Measurements from ENCODE around the gene C17orf113. TPM values are rescaled to one million over a fixed set of nuclear protein-coding genes. Genes with fewer than 3 reads are reported as not detected.

Gene C17orf113
- total RNA-seq, 1 donor from 2014 or later, result 0.70 TPM

DNA sequence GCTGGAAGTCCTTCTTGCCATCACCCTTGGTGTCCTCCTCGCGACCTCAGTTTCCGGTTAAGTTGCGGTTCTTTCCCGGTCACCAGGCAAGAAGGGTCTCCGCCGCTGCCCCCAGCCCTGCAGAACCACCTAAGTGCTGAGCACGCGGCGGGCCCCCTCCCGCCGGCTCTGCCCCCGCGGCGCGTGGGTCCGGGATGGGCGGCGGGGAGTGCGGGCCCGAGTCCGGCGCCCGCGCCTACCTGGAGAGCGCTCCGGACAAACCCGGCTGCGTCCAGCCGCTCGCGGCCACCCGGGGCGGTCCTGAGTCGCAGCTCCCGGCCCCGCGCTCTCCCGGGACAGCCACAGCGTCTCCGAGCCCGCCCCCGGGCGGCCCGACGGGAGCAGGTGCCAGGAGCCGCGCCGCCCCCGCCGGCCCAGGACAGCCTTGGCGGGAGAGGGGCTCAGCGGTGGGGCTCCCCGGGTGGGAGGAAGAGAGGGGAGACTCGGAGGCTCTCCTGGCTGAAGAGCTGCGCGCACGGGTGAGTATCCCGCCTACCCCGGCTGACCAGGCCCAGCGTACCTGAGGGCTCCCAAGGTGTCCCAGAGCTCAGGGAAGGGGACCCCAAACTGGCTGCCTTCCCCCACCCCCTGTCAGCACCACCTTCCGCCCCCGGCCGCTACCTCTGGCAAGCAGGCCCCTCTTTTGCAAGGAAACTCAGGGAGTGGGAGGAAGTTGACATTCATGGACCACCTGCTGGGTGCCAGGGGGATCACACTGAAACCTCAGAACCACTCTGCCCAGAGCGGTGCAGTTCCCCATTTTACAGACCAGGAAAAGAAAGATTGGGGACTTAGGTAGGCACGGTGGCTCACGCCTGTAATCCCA, 22.2 kb upstream of the C17orf113 start:
- no peak for DNase-seq (ENCODE audit: low read depth)

DNA sequence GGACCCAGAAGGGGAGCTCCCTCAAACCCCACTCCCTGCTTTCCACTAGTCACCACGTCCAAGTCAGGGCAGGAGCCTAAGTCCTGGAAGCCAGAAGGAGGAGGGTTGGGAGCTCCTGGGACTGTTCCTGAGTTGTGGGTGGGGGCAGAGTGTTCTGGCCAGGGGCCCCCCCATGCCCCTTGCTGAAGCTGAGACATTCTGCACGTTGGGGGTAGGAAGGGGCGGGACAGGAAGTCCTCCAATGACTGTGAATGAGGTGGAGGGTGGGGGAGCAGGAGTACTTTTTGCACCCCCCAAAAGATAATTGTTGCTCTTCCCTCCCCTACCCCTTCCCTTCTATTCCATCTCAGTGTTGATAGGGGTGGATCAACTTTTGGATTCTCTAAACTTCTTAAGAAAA, 21.4 kb upstream of the C17orf113 start:
- no peak for DNase-seq (ENCODE audit: low read depth)

DNA sequence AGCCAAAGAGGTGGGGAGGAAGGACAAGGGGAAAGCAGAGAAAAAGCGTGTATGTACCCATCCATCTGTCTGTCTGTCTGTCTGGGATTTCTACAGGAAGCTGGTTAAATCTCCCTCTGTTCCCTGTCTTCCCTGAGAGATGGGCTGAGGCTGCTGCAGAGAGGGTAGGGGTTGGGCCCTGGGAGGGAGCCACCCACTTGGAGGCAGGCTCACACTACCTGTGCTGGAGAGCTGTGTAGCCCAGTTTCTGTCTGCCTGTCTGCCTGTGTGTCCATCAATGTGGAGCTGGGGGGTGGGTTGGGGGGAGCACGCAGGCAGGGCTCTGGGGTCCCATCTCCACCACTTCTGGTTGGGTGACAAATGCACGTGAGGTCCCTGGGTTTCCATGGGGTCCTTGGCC, 18.6 kb upstream of the C17orf113 start:
- DNase-seq (ENCODE audit: low read depth), result no peak

DNA sequence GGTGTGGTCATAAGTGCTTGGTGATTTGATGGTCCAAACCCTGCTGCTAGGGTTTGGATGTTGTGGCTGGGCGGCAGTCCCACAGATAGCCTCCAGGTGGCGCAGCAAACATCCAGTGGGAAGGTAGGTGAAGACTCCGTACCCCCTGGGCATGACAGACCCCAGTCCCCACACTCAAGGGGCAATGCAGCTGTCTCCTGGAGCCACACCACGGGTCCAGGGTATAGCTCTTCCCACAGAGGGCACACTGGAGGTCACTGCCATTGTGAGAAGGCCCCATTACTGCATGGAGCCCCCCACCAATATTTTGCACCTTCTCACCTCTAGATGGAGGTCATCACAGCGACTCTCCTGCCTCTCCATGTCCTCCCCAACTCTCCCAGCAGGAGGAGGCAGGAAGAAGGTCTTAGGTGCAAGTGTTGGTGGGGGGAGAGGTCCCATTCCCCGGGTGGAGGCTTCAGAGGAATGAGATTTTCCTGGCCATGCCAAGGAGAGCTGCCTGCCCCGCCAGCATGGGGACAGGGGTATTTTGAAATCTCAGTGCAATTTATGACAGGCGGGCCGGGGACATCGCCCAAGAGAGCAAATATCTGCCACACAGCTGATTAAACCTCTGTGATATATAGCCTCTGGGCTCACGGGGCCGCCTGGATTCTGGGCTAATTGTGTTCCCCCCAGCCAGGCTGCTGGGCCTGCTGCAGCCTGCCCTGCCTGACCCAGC, 17.1 kb upstream of the C17orf113 start:
- DNase-seq (ENCODE audit: low read depth), result peak; percentile 12

DNA sequence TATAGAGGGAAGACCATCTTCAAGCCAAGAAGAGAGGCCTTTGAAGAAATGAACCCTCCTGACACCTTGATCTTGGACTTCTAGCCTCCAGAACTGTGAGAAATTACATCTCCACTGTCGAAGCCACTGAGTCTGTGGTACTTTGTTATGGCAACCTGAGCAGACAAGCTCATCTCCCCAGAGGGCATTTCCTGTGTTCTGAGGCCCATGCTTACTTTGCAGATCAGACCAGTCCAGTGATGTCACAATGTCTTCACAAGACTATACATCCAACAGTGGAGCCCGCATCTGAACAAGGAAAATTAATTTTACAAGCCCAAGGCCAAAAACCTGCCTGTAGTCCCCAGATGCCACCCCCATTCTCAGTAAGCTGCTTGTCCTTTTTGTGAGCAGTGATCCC, 14.8 kb upstream of the C17orf113 start:
- no peak for DNase-seq (ENCODE audit: low read depth)

DNA sequence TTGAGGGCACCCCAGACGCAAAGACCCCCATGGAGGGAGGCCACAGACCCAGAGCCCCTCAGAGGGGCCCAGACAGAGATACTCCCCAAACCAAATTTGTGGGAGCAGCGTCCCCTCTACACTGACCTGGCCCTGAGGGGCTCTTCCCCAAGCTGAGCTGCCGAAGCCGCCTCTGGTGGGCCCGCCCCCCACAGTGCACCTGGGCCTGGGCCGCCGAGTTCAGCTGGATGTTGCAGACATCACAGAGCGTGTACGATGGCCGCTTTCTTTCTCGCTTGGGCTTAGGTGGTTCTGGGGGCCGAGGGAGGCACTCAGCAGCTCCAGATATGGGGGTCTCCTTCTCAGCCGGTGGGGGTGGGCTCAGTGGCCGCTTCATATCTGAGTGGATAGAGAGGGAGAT, 12.3 kb upstream of the C17orf113 start:
- DNase-seq (ENCODE audit: low read depth), result no peak

DNA sequence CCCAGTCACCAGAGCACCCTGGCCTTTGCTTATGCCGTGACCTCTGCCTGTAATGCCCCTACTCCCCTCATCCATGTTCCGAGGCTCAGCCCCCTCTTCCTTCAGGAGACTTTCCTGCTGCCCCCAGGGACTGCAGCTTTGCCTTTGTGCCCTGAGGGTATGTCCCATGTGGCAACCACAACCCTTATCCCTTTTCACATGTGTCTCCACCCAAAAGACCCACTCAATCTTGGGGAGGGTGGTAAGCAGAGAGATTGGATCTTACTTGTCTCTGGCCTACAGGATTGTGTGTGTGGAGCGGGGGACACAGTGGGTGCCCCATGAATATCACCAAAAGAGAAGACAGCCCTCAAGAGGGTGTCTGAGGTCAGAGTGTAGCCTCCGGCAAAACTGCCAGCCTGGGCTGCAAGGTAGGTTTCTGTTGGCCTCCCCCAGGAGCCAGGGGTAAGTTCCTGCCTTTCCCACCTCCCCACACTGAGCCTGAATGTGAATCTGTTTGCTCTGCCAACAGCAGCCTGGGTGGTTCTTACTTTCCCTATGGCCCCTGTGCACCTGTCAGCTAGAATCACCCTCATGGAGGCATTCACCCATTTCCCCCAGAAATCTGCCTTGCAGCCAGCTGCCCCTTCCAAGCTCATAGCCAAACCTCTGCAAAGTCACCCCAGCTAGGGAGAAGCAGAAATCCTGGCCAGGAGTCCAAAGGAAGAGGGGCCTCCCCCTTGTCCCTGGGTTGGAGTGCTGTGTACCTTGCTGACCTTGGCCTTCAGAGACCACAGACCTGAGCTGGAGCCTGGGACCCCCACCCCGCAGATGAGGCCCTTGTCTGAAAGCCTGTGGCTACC, 11.5 kb upstream of the C17orf113 start:
- no peak for DNase-seq (ENCODE audit: low read depth)

DNA sequence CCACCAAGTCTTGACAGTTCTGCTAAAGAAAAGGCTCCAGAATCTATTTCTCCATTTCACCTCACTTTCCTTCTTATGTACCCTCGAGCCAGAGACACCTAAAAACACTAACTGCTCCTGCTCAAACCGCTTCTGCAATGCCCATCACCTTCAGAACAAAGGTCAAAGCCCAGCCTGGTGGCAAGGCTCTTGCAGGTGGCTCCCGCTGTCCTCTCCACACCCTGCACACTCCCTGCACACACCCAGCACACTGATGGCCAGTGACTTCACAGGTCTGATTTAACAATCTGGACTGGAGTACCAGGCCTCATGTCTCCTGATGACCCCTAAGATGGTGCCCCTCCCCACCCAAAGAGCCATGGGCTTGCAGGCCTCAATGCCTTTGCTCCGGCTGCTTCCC, 9.8 kb upstream of the C17orf113 start:
- DNase-seq (ENCODE audit: low read depth), result no peak

DNA sequence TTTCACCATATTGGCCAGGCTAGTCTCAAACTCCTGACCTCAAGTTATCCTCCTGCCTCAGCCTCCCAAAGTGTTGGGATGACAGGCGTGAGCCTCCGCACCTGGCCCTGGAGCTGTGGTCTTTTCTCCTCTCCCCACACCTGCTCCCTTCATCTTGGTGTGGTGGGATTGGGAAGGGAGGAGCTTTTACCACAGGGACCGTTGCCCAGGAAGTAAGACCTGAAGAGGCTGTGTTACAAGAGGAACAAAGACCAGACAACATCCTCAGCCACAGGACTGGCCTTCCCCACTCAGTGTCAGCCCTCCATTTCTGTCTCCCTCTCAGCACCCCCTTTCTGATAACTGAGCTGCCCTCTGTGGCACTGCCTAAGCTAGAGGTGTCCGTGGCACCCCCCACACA, 9.4 kb upstream of the C17orf113 start:
- no peak for DNase-seq (ENCODE audit: low read depth)

DNA sequence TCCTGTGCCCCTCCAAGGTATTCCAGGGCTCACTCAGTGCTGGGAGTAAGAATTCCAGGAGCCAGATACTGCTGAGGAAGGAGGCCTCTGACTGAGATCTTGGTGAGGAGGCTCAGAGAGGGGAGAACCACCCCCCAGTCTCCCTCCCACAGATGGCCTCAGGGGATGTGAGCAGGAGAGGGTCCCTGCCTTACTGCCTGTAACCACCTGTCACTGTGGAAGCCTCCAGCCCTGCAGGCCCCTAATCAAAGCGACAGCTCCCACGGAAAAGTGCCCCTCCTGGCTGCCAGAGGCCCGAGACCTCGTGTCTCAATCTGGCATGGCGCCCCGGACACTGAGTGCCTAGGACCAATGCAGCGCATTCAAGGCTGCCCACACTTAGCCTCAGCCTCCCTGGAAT, 7.7 kb upstream of the C17orf113 start:
- no peak for DNase-seq (ENCODE audit: low read depth)

DNA sequence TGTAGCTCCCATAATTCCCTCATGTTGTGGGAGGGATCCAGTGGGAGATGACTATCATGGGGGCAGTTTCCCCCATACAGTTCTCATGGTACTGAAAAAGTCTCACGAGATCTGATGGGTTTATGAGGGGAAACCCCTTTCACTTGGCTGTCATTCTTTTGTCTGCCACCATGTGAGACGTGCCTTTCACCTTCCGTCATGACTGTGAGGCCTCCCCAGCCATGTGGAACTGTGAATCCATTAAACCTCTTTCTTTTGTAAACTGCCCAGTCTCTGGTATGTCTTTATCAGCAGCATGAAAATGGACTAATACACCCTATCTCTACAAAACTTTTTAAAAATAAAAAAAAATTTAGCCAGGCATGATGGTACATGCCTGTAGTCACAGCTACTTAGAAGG, 6.2 kb upstream of the C17orf113 start:
- no peak for DNase-seq (ENCODE audit: low read depth)

DNA sequence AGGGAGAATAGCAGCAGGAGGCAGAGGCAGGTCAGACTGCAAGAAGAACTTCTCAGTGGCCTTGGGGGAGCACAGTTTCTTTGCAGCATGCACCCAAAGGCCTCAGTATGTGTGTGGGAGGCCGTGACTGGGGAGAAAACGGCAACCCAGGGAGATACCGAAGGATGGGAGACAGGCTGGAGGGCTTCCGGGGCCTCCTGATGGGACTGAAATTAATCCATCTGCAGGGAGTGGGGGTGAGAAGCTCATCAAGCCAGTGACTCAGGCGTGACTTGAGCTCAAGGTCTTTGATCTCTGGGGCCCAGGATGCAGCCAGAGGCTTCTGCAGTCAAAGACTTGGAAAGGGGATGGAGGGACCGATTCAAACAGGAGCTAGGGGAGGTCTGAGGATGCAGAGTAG, 5.1 kb upstream of the C17orf113 start:
- DNase-seq (ENCODE audit: low read depth), result peak; percentile 9

DNA sequence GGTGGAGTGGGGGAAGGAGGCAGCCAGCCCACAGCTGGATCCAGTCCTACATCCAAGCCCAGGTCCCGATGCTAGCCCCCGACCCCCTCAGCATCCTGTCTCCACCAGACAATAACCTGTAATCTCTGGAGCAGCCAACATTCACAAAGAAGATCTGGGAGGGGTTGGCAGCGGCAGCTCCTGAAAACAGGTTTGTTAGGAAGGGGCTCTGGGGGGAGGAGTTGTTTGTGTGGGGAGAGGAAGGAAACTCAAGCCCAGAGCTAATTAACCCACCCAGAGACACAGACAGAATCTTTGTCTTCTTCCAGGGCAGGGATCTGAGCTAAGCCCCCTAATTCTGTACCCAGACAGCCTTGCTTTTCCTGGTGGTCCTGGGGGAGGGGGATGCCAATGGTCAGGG, 4.6 kb upstream of the C17orf113 start:
- DNase-seq (ENCODE audit: low read depth), result no peak

DNA sequence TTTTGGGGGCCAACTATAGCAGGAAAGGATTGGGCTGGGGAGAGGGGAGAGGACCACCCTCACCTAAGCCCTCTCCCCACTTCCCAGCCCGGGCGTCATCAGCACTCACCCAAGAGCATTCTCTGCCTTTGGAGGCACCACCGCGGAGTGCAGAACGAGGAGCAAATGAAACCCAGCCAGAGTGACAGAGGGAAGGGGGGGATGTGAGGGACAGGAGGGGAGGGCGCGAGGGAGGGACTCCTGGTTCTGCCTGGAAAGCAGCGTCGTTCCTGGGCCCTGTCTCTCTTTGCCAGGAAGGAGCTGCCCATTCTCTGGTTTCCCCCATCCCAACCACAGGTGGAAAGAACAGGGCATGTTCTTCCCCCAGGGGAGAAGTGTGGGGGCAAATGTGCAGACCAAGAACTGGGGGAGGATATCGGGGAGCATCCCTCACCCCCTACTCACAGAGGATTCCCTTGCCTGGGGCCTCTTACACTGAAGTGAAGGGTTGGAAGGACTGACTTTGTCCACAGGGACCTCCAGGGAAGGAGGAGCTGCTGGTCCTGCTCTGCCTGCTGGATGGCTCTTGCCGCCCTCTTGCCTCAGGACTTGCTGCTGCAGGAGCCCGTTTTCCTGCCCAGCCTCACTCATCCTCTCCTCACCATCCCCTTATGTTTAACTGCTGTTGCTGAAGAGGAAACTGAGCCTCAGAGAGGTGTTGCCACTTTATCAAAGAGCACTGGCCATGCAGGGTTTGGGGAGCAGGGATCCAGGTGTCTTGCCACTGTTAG, 3.5 kb upstream of the C17orf113 start:
- DNase-seq (ENCODE audit: low read depth), result no peak

DNA sequence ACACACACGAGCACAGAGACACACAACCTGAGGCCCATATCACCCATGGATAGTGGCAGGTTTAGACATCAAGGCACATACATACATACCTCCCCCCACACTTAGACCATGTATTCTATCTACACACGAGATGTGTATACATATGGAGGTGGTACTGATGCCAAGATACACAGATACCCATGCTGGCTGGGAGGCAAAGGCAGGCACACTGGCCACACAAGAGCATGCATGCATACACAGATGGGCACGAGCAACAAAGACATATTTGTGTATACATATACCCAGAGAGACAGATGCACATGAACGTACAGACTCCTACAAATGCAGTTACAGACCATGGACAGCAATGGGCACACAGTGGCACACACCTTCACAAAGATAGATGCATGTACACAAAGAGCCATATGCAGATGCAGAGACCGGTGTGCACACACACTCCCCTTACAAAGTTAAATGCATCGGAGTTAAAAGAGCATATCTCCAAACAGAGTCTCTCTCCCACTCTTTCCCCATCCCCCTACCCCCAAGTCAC, 2.0 kb upstream of the C17orf113 start:
- no peak for DNase-seq (ENCODE audit: low read depth)

DNA sequence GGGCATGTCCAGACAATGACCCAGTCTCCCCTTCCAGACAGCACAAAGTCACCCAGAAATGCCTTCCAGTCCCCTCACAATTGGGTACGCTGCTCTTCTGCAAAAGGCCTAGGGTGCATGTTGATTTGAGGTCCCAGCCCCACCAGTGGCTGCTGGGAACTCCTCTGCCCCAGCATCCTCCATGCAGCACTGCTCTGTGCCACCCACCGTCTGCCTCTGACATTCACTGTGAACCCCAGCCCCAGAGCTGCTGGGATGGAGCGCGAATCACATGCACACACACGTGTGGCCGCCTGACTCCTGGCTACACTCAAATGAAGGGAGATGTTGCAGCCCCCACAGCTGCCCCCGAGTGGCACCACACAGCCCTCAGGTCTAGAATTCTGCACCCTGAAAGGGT, 1.2 kb upstream of the C17orf113 start:
- DNase-seq (ENCODE audit: low read depth), result no peak

DNA sequence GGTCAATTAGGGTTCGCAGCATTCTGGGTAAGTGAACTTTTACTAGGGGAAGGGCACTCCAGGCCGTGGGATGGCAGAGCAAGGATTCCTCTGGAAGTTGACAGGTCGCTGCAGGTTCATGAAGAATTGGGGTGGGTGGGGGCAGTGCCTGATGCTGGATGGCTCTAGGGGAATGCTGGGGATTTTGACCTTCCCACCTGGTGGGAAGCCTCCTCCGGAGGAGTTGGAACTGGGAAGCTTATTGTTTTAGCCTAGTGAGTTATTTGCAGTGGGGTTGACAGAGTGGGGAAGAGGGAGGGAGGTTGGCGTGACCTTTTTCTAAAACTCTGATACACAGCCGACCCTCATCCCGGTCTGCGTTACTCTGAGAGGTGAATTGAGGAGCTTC, 606 bp upstream of the C17orf113 start:
- no peak for DNase-seq (ENCODE audit: low read depth)

DNA sequence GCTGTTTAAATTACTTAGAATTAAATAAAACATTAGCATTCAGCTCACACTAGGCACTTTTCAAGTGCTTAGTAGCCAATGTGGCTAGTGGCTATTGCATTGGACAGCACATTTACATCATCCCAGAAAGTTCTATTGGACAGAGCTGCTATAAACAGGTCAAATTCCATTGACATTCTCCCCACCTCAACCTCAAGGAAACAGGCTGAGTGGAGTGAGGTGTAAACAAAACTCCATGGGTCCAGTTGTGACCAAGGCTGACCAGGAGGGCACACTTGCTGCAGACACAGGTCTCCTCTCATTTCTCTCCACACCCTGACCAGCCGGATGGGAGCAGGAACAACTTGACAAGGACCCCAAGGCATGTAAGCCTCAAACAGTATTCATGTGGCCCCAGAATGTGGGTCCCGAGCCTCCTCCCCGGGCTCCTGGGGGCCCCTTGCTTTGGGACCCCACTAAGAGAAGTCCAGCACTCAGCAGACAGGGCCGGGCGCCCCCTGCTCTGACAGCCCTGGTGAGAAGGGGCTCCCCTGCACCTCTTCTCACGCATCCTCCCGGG, 488 bp downstream of the C17orf113 start:
- DNase-seq (ENCODE audit: low read depth), result peak; percentile 35

DNA sequence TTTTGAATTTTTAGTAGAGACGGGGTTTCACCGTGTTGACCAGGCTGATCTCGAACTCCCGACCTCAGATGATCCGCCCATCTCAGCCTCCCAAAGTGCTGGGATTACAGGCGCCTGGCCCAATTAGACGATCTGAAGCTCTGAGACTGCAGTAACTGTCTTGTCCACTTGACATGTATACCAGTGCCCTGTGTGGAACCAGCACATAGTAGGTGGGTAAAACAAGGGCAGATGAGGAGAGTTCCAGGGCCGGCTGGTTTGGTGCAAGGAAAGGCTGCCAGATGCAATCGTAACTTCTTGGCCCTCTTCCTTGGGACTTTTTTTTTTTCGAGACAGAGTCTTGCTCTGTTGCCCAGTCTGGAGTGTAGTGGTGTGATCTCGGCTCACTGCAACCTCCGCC, 3.1 kb downstream of the C17orf113 start:
- DNase-seq (ENCODE audit: low read depth), result no peak

DNA sequence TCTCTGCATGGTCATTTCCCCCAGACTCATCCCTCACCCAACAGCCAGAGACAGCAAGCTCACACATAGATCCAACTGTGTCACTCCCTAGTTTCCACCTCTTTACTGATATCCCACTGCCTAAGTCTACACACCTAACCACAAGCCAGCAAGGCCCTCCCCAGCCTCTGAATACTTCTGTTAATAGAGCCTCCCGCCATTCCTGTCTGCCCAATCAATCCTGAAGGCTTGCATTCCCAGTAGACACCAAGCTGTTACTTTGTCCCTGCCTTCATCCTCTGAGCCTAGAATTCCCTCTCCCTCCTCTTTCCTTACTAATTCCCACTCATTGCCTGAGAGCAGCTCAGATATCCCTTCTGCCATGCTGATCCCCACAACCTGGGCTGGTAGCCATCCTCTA, 4.7 kb downstream of the C17orf113 start:
- no peak for DNase-seq (ENCODE audit: low read depth)

All from renal cortical epithelial cell (primary cell).